Spleen (tissue), 7 donors: ENCODE measurements around the gene THSD4.

ENCODE experiments used
- CTCF ChIP-seq, 11 experiments: fragments of 200-600 bp in 7 of 11; fragments of 450-650 bp in 4 of 11; sonication (generic) in 4 of 11; IDR thresholded peaks in 8 of 11; conservative IDR thresholded peaks in 3 of 11; 1 replicate in 7 of 11; 2 replicates in 4 of 11; pipeline versions ENCODE4 v1.4.0 to v1.8.0; 2016 to 2021; ENCODE audit warnings: antibody characterized with exemption in 11 of 11, inconsistent platforms in 4 of 11, mild to moderate bottlenecking in 1 of 11
- POLR2A ChIP-seq, 3 donors: fragments of 450-650 bp; IDR thresholded peaks; one replicate each; pipeline ENCODE4 v1.5.1; 2017; ENCODE audit warnings: antibody characterized with exemption in 3 of 3, mild to moderate bottlenecking in 1 of 3
- POLR2AphosphoS5 ChIP-seq, 3 donors: sonication (generic); formaldehyde crosslinking; IDR thresholded peaks; one replicate each; pipeline ENCODE4 v1.5.1; 2017; ENCODE audit warnings: antibody characterized with exemption in 3 of 3
- donor health status: DM: no; HTN: no; CAD: no; lungs with moderate emphysema.
- donor health status: DM: no; HTN: no; CAD: no.
- donor health status: DM: no; HTN: no; CAD: no.

- TF ChIP-seq CTCF (IDR thresholded peaks at IDR 0.05 in 8 of 11, conservative IDR thresholded peaks at IDR 0.05 in 3 of 11) = no peak
- no peak for TF ChIP-seq POLR2A (IDR thresholded peaks at IDR 0.05)
- no peak for TF ChIP-seq POLR2AphosphoS5 (IDR thresholded peaks at IDR 0.05)
These were observed 332.3 kb downstream of the THSD4 start for GRCh38 chr15:71447328-71448250.
